Neural cell (in vitro differentiated cells): ENCODE results near the gene CPAMD8. TPM values are rescaled to one million over a fixed set of nuclear protein-coding genes. Genes with fewer than 3 reads are reported as not detected.

Experiments used
- H2AFZ ChIP-seq: fragments of 200-600, 300-800 bp; sonication (generic), shearing (Covaris generic); 2 replicates; pipeline ENCODE4 v1.6.0; 2014; ENCODE audit warnings: low read depth, mild to moderate bottlenecking, antibody characterized with exemption, low read length, moderate library complexity
- H3F3A ChIP-seq: fragments of 200-600 bp; shearing (Covaris generic); 2 replicates; pipeline ENCODE4 v1.6.1; 2016; ENCODE audit warnings: mild to moderate bottlenecking, moderate library complexity, mixed read lengths, antibody characterized with exemption, low read length; ENCODE audit not compliant: insufficient read depth, poor library complexity, severe bottlenecking
- H3K27ac ChIP-seq: fragments of 200-600, 300-800 bp; sonication (generic), shearing (Covaris generic); 2 replicates; pipeline ENCODE4 v1.5.1; 2014; ENCODE audit warnings: mild to moderate bottlenecking, low read length, moderate library complexity
- H3K27me3 ChIP-seq: fragments of 300-800, 200-600 bp; sonication (generic), shearing (Covaris generic); 2 replicates; pipeline ENCODE4 v1.6.0; 2014; ENCODE audit warnings: mild to moderate bottlenecking, low read depth, low read length, moderate library complexity; ENCODE audit not compliant: insufficient read depth
- H3K36me3 ChIP-seq: fragments of 300-800, 200-600 bp; sonication (generic), shearing (Covaris generic); 2 replicates; pipeline ENCODE4 v1.5.1; 2014; ENCODE audit warnings: mild to moderate bottlenecking, antibody characterized with exemption, low read length, moderate library complexity; ENCODE audit not compliant: insufficient read depth
- H3K4me2 ChIP-seq: fragments of 300-800, 200-600 bp; sonication (generic), shearing (Covaris generic); 2 replicates; pipeline ENCODE4 v1.6.0; 2014; ENCODE audit warnings: mild to moderate bottlenecking, low read length
- H3K4me3 ChIP-seq: fragments of 300-800, 200-600 bp; sonication (generic), shearing (Covaris generic); 2 replicates; pipeline ENCODE4 v1.5.1; 2014; ENCODE audit warnings: mild to moderate bottlenecking, low read length, moderate library complexity
- H3K79me2 ChIP-seq: fragments of 200-600 bp; shearing (Covaris generic); replicated peaks from 2 replicates; pipeline ENCODE4 v1.6.0; 2014; ENCODE audit warnings: mild to moderate bottlenecking, low read length, moderate library complexity; ENCODE audit not compliant: insufficient read depth
- H3K9ac ChIP-seq: fragments of 300-800, 200-600 bp; sonication (generic), shearing (Covaris generic); 2 replicates; pipeline ENCODE4 v1.6.1; 2016; ENCODE audit warnings: mild to moderate bottlenecking, low read length, mixed read lengths
- H3K9me2 ChIP-seq: fragments of 200-600 bp; shearing (Covaris generic); 2 replicates; pipeline ENCODE4 v1.6.1; 2016; ENCODE audit warnings: mild to moderate bottlenecking, low read length, mixed read lengths; ENCODE audit not compliant: insufficient read depth
- H3K9me3 ChIP-seq: fragments of 200-600, 300-800 bp; sonication (generic), shearing (Covaris generic); 2 replicates; pipeline ENCODE4 v1.6.1; 2016; ENCODE audit warnings: mild to moderate bottlenecking, mixed run types, low read length, moderate library complexity, mixed read lengths
- H4K20me1 ChIP-seq: fragments of 200-600 bp; shearing (Covaris generic); 2 replicates; pipeline ENCODE4 v1.6.1; 2016; ENCODE audit warnings: mild to moderate bottlenecking, mixed run types; ENCODE audit not compliant: insufficient read depth
- CTCF ChIP-seq: fragments of 450-650 bp; IDR thresholded peaks from 2 replicates; pipeline ENCODE4 v1.5.1; 2014; ENCODE audit warnings: antibody characterized with exemption, mild to moderate bottlenecking, moderate library complexity; ENCODE audit not compliant: poor library complexity, severe bottlenecking
- EP300 ChIP-seq: fragments of 450-650 bp; conservative IDR thresholded peaks from 2 replicates; pipeline ENCODE4 v1.6.1; 2014; ENCODE audit warnings: antibody characterized with exemption, mild to moderate bottlenecking, moderate library complexity; ENCODE audit not compliant: poor library complexity, severe bottlenecking
- EZH2 ChIP-seq: fragments of 200-600, 300-800 bp; shearing (Covaris generic), sonication (generic); IDR thresholded peaks from 2 replicates; pipeline ENCODE4 v1.6.1; 2014; ENCODE audit warnings: antibody characterized with exemption, low read length, borderline replicate concordance, mild to moderate bottlenecking; ENCODE audit not compliant: insufficient read depth, poor library complexity, severe bottlenecking
- MXI1 ChIP-seq: fragments of 450-650 bp; conservative IDR thresholded peaks from 2 replicates; pipeline ENCODE4 v1.6.1; 2014; ENCODE audit warnings: antibody characterized with exemption, mild to moderate bottlenecking; ENCODE audit not compliant: poor library complexity, severe bottlenecking
- POLR2AphosphoS5 ChIP-seq: IDR thresholded peaks from 2 replicates; pipeline ENCODE4 v1.6.1; 2012
- RAD21 ChIP-seq: fragments of 450-650 bp; conservative IDR thresholded peaks from 2 replicates; pipeline ENCODE4 v1.6.1; 2014; ENCODE audit warnings: antibody characterized with exemption, mild to moderate bottlenecking, moderate library complexity
- REST ChIP-seq: IDR thresholded peaks from 2 replicates; pipeline ENCODE4 v1.6.1; 2012; ENCODE audit warnings: borderline replicate concordance
- SMC3 ChIP-seq: fragments of 450-650 bp; conservative IDR thresholded peaks from 2 replicates; pipeline ENCODE4 v1.6.1; 2014; ENCODE audit warnings: antibody characterized with exemption, mild to moderate bottlenecking, moderate library complexity; ENCODE audit not compliant: poor library complexity
- TAF1 ChIP-seq: IDR thresholded peaks from 2 replicates; pipeline ENCODE4 v1.6.1; 2012; ENCODE audit warnings: low read depth
- polyA plus RNA-seq: library from polyadenylated mRNA; depleted of rRNA; stranded (reverse); fragments of >200 nt; gene quantifications from 2 replicates; pipeline ENCODE4 v1.2.3, GENCODE V29; 2014

CPAMD8 gene
- polyA plus RNA-seq, 1 donor from 2014 or later, result 1.9 TPM

- H3K79me2 ChIP-seq, result no peaks in the 10 kb centered on the region
- TF ChIP-seq SMC3 (no peak), MXI1 (no peak), TAF1 (no peak)
- no peak overlapping the region for H3K4me2 ChIP-seq
- H3K4me3 ChIP-seq, result no peak overlapping the region
- H3K27ac ChIP-seq, result no peak overlapping the region
- H3K9me2 ChIP-seq, result no peaks in the 10 kb centered on the region
- H4K20me1 ChIP-seq, result no peaks in the 10 kb centered on the region
- H3F3A ChIP-seq, result no peaks in the 10 kb centered on the region
- H3K9ac ChIP-seq, result no peak overlapping the region
- H3K27me3 ChIP-seq, result no peaks in the 10 kb centered on the region
- peaks cover 3% of the 10 kb centered on the region for H3K9me3 ChIP-seq
- no peak overlapping the region for H2AFZ ChIP-seq
- H3K36me3 ChIP-seq, result no peaks in the 10 kb centered on the region
Measured at GRCh38 chr19:16911046-16911445, 115.6 kb downstream of the CPAMD8 start.

DNA sequence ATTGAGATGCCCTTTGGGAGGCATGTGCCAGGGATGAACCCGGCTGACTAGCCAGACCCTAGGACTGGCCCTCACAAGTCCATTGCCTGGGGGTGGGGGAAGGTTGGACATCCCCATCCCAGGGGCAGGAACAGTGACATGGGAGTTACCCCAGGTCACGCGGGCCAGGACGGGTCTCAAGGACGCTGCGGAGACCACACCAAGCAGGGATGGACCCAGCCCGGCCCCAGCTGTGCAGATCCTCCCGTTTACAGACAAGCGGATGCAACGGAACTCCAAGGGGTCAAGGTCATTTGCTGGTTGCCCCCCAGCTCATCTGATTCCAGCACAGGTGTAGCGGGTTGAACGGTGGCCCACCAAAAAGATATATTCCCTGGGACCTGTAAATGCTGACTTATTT, 117.9 kb downstream of the CPAMD8 start:
- no peaks in the 10 kb centered on the region for H4K20me1 ChIP-seq
- no peak for TF ChIP-seq EP300
- H3K9me3 ChIP-seq, result peaks cover 3% of the 10 kb centered on the region
- H2AFZ ChIP-seq, result no peak overlapping the region
- H3K4me3 ChIP-seq, result no peak overlapping the region
- no peaks in the 10 kb centered on the region for H3K79me2 ChIP-seq
- no peak overlapping the region for H3K27ac ChIP-seq
- no peak overlapping the region for H3K4me2 ChIP-seq
- H3F3A ChIP-seq, result no peaks in the 10 kb centered on the region
- no peaks in the 10 kb centered on the region for H3K9me2 ChIP-seq
- no peak overlapping the region for H3K9ac ChIP-seq
- no peaks in the 10 kb centered on the region for H3K36me3 ChIP-seq
- H3K27me3 ChIP-seq, result no peaks in the 10 kb centered on the region

GRCh38 chr19:16904599-16904998, 122.0 kb downstream of the CPAMD8 start:
- Histone ChIP-seq H3K9me3 (no peaks in the 10 kb centered on the region), H3K27ac (no peak overlapping the region), H2AFZ (no peak overlapping the region), H3K4me3 (no peak overlapping the region), H3K9ac (no peak overlapping the region), H3K4me2 (no peak overlapping the region), H3K9me2 (no peaks in the 10 kb centered on the region), H3K27me3 (no peaks in the 10 kb centered on the region), H3F3A (no peaks in the 10 kb centered on the region), H3K79me2 (no peaks in the 10 kb centered on the region), H3K36me3 (no peaks in the 10 kb centered on the region), H4K20me1 (no peaks in the 10 kb centered on the region)
- TF ChIP-seq RAD21 (no peak), EP300 (no peak), MXI1 (no peak), REST (no peak), TAF1 (no peak), POLR2AphosphoS5 (no peak), CTCF (no peak), SMC3 (no peak), EZH2 (no peak)
